Measurements from ENCODE around the gene ODAD4.

ODAD4 gene

DNA sequence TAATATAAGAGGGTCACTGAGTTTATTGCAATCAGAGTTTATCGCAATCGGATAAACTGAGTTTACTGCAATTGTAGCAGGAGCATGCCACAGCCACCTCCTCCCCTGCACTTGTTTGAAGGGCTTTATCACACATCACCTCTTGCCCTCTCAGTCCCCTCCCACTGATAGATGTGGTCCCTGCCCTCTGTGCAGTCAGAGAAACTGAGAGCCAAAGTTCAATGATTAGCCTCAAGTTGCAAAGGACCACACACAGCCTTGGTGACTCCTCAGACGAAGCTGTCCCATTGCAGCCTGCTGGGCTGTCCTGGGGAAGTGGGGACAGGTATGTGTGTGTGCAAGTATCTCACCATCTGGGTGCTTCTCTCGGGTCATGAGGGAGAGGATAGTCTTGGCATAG lies 25.2 kb upstream of the ODAD4 start:
- TF ChIP-seq POLR2AphosphoS5 (IDR thresholded peaks at IDR 0.05; ENCODE audit: low read depth) = no peak
- TF ChIP-seq, protein P1, sequence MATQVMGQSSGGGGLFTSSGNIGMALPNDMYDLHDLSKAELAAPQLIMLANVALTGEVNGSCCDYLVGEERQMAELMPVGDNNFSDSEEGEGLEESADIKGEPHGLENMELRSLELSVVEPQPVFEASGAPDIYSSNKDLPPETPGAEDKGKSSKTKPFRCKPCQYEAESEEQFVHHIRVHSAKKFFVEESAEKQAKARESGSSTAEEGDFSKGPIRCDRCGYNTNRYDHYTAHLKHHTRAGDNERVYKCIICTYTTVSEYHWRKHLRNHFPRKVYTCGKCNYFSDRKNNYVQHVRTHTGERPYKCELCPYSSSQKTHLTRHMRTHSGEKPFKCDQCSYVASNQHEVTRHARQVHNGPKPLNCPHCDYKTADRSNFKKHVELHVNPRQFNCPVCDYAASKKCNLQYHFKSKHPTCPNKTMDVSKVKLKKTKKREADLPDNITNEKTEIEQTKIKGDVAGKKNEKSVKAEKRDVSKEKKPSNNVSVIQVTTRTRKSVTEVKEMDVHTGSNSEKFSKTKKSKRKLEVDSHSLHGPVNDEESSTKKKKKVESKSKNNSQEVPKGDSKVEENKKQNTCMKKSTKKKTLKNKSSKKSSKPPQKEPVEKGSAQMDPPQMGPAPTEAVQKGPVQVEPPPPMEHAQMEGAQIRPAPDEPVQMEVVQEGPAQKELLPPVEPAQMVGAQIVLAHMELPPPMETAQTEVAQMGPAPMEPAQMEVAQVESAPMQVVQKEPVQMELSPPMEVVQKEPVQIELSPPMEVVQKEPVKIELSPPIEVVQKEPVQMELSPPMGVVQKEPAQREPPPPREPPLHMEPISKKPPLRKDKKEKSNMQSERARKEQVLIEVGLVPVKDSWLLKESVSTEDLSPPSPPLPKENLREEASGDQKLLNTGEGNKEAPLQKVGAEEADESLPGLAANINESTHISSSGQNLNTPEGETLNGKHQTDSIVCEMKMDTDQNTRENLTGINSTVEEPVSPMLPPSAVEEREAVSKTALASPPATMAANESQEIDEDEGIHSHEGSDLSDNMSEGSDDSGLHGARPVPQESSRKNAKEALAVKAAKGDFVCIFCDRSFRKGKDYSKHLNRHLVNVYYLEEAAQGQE (IDR thresholded peaks at IDR 0.05; ENCODE audit: insufficient replicate concordance, low read depth) = no peak
- no peak for DNase-seq (ENCODE audit: low read depth in 1 of 2, low spot score in 1 of 2)
- no peak overlapping the region for H3K27ac ChIP-seq (replicated peaks)
- H3K4me3 ChIP-seq (replicated peaks; ENCODE audit: insufficient read depth, low read length) = no peak overlapping the region
- H3K27me3 ChIP-seq (ENCODE audit: insufficient read depth, poor library complexity, severe bottlenecking) = no peaks in the 10 kb centered on the region

DNA sequence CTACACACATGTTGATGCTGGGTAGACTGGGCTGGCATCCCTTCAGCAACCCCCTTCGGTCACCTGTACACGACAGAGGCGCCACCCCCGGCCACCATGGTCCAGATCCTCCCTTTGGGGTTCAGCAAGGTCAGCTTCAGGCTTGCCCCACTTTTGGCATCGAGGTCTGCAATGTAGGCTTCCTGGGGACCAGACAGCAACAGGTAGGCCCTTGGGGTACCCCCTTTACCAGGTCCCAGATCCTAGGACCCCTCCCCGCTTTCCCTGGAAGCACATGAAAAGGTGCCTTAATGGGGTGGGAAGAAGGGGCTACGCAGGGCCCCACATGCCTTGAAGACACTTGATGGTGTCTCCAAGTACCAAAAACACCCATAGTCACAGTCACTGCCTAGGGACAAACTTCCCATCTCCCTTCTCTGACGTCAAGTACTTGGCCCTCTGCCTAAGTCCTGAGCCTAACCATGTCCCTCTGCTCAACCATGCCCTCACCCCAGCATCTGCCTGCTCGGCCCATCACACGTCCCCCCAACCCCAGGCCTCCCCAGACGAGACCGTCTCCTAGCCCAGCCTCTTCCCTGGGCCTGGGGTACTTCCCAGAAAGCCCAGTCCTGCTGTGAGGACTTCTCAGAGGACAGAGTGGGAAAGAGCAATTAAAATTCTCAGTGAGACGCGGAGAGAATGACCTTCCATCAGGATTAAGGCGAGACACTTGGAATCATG lies 23.8 kb upstream of the ODAD4 start:
- Histone ChIP-seq H3K4me3 (replicated peaks; ENCODE audit: insufficient read depth, low read length) (no peak overlapping the region), H3K27ac (replicated peaks) (no peak overlapping the region), H3K27me3 (ENCODE audit: insufficient read depth, poor library complexity, severe bottlenecking) (no peaks in the 10 kb centered on the region)
- no peak for DNase-seq (ENCODE audit: low read depth in 1 of 2, low spot score in 1 of 2)
- 0 out of 2 replicates have a peak, but pooled peaks have one; percentile 16 for TF ChIP-seq POLR2AphosphoS5 (IDR thresholded peaks at IDR 0.05; ENCODE audit: low read depth)
- no peak for TF ChIP-seq CTCF (IDR thresholded peaks at IDR 0.05; ENCODE audit: insufficient read depth, low read length)
- TF ChIP-seq, protein P1 (IDR thresholded peaks at IDR 0.05; ENCODE audit: insufficient replicate concordance, low read depth) = no peak
- no peak for TF ChIP-seq SPI1 (IDR thresholded peaks at IDR 0.05; ENCODE audit: borderline replicate concordance, low read depth)
- no peak for TF ChIP-seq GABPA (IDR thresholded peaks at IDR 0.05; ENCODE audit: low read depth)

DNA sequence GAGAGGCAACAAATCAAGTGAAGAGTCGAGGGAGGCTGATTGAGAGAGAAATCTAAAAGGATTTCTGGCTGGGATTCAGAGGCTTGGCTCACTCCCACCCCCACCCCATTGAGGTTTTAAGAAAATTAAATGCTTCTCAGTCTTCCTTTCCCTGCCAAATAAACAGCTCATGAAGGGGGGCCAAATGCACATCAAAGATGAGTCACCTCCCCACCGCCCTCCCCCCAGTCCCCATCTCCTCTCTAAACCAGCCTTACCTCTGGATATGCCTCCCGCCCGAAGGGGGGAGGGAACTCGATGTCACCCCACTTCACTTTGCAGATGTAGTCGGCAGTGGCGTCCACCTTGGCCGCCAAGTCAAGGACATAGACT lies 23.2 kb upstream of the ODAD4 start:
- TF ChIP-seq POLR2AphosphoS5 (IDR thresholded peaks at IDR 0.05; ENCODE audit: low read depth) (no peak), GABPA (IDR thresholded peaks at IDR 0.05; ENCODE audit: low read depth) (no peak), SPI1 (IDR thresholded peaks at IDR 0.05; ENCODE audit: borderline replicate concordance, low read depth) (no peak), CTCF (IDR thresholded peaks at IDR 0.05; ENCODE audit: insufficient read depth, low read length) (no peak)
- TF ChIP-seq, protein P1 (IDR thresholded peaks at IDR 0.05; ENCODE audit: insufficient replicate concordance, low read depth) = no peak
- no peak overlapping the region for H3K4me3 ChIP-seq (replicated peaks; ENCODE audit: insufficient read depth, low read length)
- H3K27me3 ChIP-seq (ENCODE audit: insufficient read depth, poor library complexity, severe bottlenecking) = no peaks in the 10 kb centered on the region
- DNase-seq (ENCODE audit: low read depth in 1 of 2, low spot score in 1 of 2) = no peak
- H3K27ac ChIP-seq (replicated peaks) = no peak overlapping the region

All from HL-60 (cell line).